CD14-positive monocyte (primary cell): ENCODE measurements around the gene MT3. TPM values are rescaled to one million over a fixed set of nuclear protein-coding genes. Genes with fewer than 3 reads are reported as not detected.

Experiments
- DNase-seq, 3 donors: peaks; one replicate each; pipeline ENCODE4 v3.0.0-alpha.2; 2011 to 2022
- H2AFZ ChIP-seq: 2 replicates; pipeline ENCODE4 v1.6.0; 2012; ENCODE audit warnings: mild to moderate bottlenecking, low read depth, low read length, inconsistent platforms; ENCODE audit not compliant: insufficient read depth, poor library complexity, severe bottlenecking
- H3K27ac ChIP-seq, 2 donors: 1 replicate in 1 of 2; 2 replicates in 1 of 2; pipeline ENCODE4 v1.5.1; 2012 to 2013; ENCODE audit warnings: low read length in 2 of 2, control low read depth in 1 of 2, inconsistent platforms in 1 of 2, low read depth in 1 of 2, mild to moderate bottlenecking in 1 of 2
- H3K27me3 ChIP-seq, 2 donors: one replicate each; pipeline versions ENCODE4 v1.6.0 to v1.6.1; 2011 to 2013; ENCODE audit warnings: low read length in 2 of 2; ENCODE audit not compliant: control insufficient read depth in 2 of 2, insufficient read depth in 2 of 2
- H3K36me3 ChIP-seq, 2 donors: replicated peaks in 1 of 2; 1 replicate in 1 of 2; 2 replicates in 1 of 2; pipeline versions ENCODE4 v1.5.1 to v1.6.1; 2012 to 2013; ENCODE audit warnings: low read length in 2 of 2, control low read depth in 1 of 2, inconsistent platforms in 1 of 2, mild to moderate bottlenecking in 1 of 2; ENCODE audit not compliant: insufficient read depth in 2 of 2, control insufficient read depth in 1 of 2
- H3K4me1 ChIP-seq, 2 donors: 1 replicate in 1 of 2; 2 replicates in 1 of 2; pipeline versions ENCODE4 v1.5.1 to v1.6.1; 2012 to 2013; ENCODE audit warnings: low read length in 2 of 2, control low read depth in 1 of 2, inconsistent platforms in 1 of 2, mild to moderate bottlenecking in 1 of 2, moderate library complexity in 1 of 2; ENCODE audit not compliant: insufficient read depth in 2 of 2, control insufficient read depth in 1 of 2
- H3K4me2 ChIP-seq: replicated peaks from 2 replicates; pipeline ENCODE3; 2012; ENCODE audit warnings: low read length, moderate library complexity, mild to moderate bottlenecking; ENCODE audit not compliant: poor library complexity, severe bottlenecking; ENCODE audit errors: extremely low read depth
- H3K4me3 ChIP-seq, 3 experiments: fragments of 200-600 bp in 1 of 3; sonication (generic) in 1 of 3; replicated peaks in 1 of 3; 1 replicate in 2 of 3; 2 replicates in 1 of 3; pipeline ENCODE4 v1.5.1; 2011 to 2013; ENCODE audit warnings: low read length in 3 of 3, mild to moderate bottlenecking in 3 of 3, control low read depth in 2 of 3, low read depth in 2 of 3, inconsistent platforms in 1 of 3, moderate library complexity in 1 of 3
- H3K79me2 ChIP-seq: 2 replicates; pipeline ENCODE4 v1.6.0; 2012; ENCODE audit warnings: mild to moderate bottlenecking, control low read depth, inconsistent platforms, low read length, moderate library complexity; ENCODE audit not compliant: insufficient read depth
- H3K9ac ChIP-seq: 2 replicates; pipeline ENCODE4 v1.6.0; 2017; ENCODE audit warnings: low read length, mild to moderate bottlenecking; ENCODE audit not compliant: insufficient read depth, poor library complexity, severe bottlenecking
- H3K9me3 ChIP-seq, 2 donors: replicated peaks in 1 of 2; 1 replicate in 1 of 2; 2 replicates in 1 of 2; pipeline versions ENCODE4 v1.5.1 to v1.6.1; 2012 to 2013; ENCODE audit warnings: low read length in 2 of 2, control low read depth in 1 of 2; ENCODE audit not compliant: control insufficient read depth in 1 of 2, insufficient read depth in 1 of 2
- H4K20me1 ChIP-seq: 2 replicates; pipeline ENCODE4 v1.6.0; 2012; ENCODE audit warnings: mild to moderate bottlenecking, low read length, control low read depth, moderate library complexity; ENCODE audit not compliant: insufficient read depth
- H3K27ac Mint-ChIP-seq, 7 donors: one replicate each; pipeline ENCODE4 v1.8.0; 2020; ENCODE audit warnings: mild to moderate bottlenecking in 7 of 7, mixed read lengths in 7 of 7, moderate library complexity in 6 of 7, inconsistent platforms in 2 of 7
- H3K27me3 Mint-ChIP-seq, 3 donors: one replicate each; pipeline ENCODE4 v1.8.0; 2021 to 2022; ENCODE audit warnings: low read depth in 3 of 3, mild to moderate bottlenecking in 3 of 3, mixed read lengths in 3 of 3, moderate library complexity in 3 of 3, inconsistent platforms in 1 of 3
- H3K36me3 Mint-ChIP-seq, 2 donors: one replicate each; pipeline ENCODE4 v1.8.0; 2020; ENCODE audit warnings: mixed read lengths in 2 of 2, inconsistent platforms in 1 of 2, mild to moderate bottlenecking in 1 of 2
- H3K4me1 Mint-ChIP-seq: one replicate; pipeline ENCODE4 v1.8.0; 2020; ENCODE audit warnings: mild to moderate bottlenecking, mixed read lengths
- H3K4me3 Mint-ChIP-seq, 2 donors: one replicate each; pipeline ENCODE4 v1.8.0; 2020; ENCODE audit warnings: mild to moderate bottlenecking in 2 of 2, mixed read lengths in 2 of 2, moderate library complexity in 1 of 2
- H3K9me3 Mint-ChIP-seq, 7 donors: one replicate each; pipeline ENCODE4 v1.8.0; 2020 to 2022; ENCODE audit warnings: mixed read lengths in 7 of 7, mild to moderate bottlenecking in 6 of 7, moderate library complexity in 6 of 7, inconsistent platforms in 2 of 7
- WGBS: methylation state at CpG from one replicate; pipeline ENCODE4 v1.1.5; 2013; ENCODE audit warnings: missing lambda C conversion rate; ENCODE audit not compliant: insufficient coverage; 5-methylcytosine and 5-hydroxymethylcytosine counted together
- intact Hi-C, 2 donors: fragments of 100-400 bp; cut with micrococcal nuclease; formaldehyde crosslinking; loops; one replicate each; pipeline versions ENCODE4 v1.15.0 to v1.15.1; 2023
- polyA plus RNA-seq, 3 donors: library from polyadenylated mRNA; depleted of rRNA in 1 of 3; unstranded in 2 of 3; stranded (reverse) in 1 of 3; fragments of 300-500 nt in 2 of 3; fragments of >200 nt in 1 of 3; fragmentation: Illumina TruSeq in 2 of 3; gene quantifications; 1 replicate in 2 of 3; 2 replicates in 1 of 3; pipeline ENCODE4 v1.2.3, GENCODE V29; 2012 to 2021
- TF ChIP-seq, protein P1 (sequence below): fragments of 200-600 bp; IDR thresholded peaks from one replicate; pipeline ENCODE4 v1.8.0; 2022; ENCODE audit warnings: antibody characterized with exemption, mild to moderate bottlenecking

Gene MT3
- polyA plus RNA-seq, 3 donors: not detected

DNA sequence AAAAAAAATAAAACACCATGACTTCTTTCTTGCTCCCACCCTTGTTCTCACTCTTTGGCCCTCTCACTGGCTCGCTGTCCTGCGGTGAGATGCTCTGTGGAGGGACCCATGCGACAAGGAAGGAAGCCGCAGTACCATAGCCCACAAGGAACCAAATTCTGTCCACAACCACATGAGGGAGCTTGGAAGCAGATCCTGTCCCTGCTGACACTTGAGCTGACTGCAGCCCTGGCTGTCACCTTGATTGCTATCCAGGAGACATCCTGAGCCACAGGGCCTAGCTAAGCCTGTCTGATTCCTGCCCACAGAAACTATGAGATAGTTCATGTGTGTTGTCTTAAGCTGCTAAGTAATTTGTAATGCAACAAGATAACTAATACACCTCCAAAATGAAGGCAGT lies 14.3 kb downstream of the MT3 start:
- Mint-ChIP-seq H3K9me3 (peaks cover 0 to 3% (median 0%) of the 10 kb centered on the region in 7 donors), H3K27ac (peak overlapping the region in 1 of 7 donors; percentile 18), H3K4me1 (peaks cover 17% of the 10 kb centered on the region), H3K36me3 (no peaks in the 10 kb centered on the region), H3K4me3 (no peak overlapping the region), H3K27me3 (peaks cover 11 to 18% (median 14%) of the 10 kb centered on the region in 3 donors)
- Histone ChIP-seq H3K27ac (no peak overlapping the region), H4K20me1 (no peaks in the 10 kb centered on the region), H3K9ac (no peak overlapping the region), H3K9me3 (no peaks in the 10 kb centered on the region), H3K4me3 (no peak overlapping the region), H2AFZ (no peak overlapping the region), H3K4me1 (peaks cover 14 to 16% of the 10 kb centered on the region in 2 donors), H3K36me3 (no peaks in the 10 kb centered on the region), H3K79me2 (no peaks in the 10 kb centered on the region), H3K4me2 (no peak overlapping the region), H3K27me3 (peaks cover 0 to 10% of the 10 kb centered on the region in 2 donors)
- 8% methylated on average over 4 of the region's 4 CpGs for WGBS
- TF ChIP-seq, protein P1, sequence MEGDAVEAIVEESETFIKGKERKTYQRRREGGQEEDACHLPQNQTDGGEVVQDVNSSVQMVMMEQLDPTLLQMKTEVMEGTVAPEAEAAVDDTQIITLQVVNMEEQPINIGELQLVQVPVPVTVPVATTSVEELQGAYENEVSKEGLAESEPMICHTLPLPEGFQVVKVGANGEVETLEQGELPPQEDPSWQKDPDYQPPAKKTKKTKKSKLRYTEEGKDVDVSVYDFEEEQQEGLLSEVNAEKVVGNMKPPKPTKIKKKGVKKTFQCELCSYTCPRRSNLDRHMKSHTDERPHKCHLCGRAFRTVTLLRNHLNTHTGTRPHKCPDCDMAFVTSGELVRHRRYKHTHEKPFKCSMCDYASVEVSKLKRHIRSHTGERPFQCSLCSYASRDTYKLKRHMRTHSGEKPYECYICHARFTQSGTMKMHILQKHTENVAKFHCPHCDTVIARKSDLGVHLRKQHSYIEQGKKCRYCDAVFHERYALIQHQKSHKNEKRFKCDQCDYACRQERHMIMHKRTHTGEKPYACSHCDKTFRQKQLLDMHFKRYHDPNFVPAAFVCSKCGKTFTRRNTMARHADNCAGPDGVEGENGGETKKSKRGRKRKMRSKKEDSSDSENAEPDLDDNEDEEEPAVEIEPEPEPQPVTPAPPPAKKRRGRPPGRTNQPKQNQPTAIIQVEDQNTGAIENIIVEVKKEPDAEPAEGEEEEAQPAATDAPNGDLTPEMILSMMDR: peak; percentile 19
- intact Hi-C loops: loop anchor here (10.0 kb wide), 3 partner anchors 101 to 581 kb away; partner anchors contain the start of genes NUDT21 (in 1 of the 2), OGFOD1 (in 1 of the 2), PSME3IP1 (in 1 of the 2) and RSPRY1 (in 1 of the 2)
- peak in 2 of 3 donors; percentile 35 to 39 for DNase-seq

DNA sequence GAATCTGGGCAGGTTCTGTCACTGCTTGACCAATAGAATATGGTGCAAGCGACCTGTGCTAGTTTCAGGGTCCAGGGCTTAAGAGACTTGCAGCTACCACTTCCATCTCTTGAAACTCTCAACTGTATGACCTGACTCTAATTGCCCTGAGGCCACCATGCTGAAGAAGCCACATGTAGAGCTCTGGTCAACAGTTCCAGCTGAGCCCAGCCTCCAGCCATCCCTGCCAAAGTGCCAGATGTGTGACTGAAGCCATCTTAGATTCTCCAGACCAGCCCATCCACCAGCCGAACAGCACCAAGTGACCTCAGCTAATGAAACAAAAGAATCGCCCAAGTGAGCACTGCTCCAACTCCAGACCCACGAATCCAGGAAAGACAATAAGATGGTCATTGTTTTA lies 15.6 kb downstream of the MT3 start:
- Histone ChIP-seq H3K27me3 (peaks cover 0 to 10% of the 10 kb centered on the region in 2 donors), H3K9me3 (no peaks in the 10 kb centered on the region), H3K4me3 (no peak overlapping the region), H2AFZ (no peak overlapping the region), H3K4me1 (peaks cover 25 to 28% of the 10 kb centered on the region in 2 donors), H3K4me2 (no peak overlapping the region), H3K79me2 (no peaks in the 10 kb centered on the region), H4K20me1 (no peaks in the 10 kb centered on the region), H3K9ac (no peak overlapping the region), H3K27ac (no peak overlapping the region), H3K36me3 (no peaks in the 10 kb centered on the region)
- Mint-ChIP-seq H3K4me3 (no peak overlapping the region), H3K27me3 (peaks cover 11 to 13% (median 11%) of the 10 kb centered on the region in 3 donors), H3K36me3 (no peaks in the 10 kb centered on the region), H3K27ac (no peak overlapping the region), H3K9me3 (peaks cover 0 to 3% (median 0%) of the 10 kb centered on the region in 7 donors), H3K4me1 (peaks cover 28% of the 10 kb centered on the region)
- WGBS: 100% methylated on average over 1 of the region's 4 CpGs
- DNase-seq: no peak
- intact Hi-C loops: loop anchor here (10.0 kb wide), 3 partner anchors 100 to 580 kb away; partner anchors contain the start of genes NUDT21 (in 1 of the 2), OGFOD1 (in 1 of the 2), PSME3IP1 (in 1 of the 2) and RSPRY1 (in 1 of the 2)
- TF ChIP-seq, protein P1: no peak
